A673 (cell line): ENCODE measurements around the gene RHOBTB3. TPM values are rescaled to one million over a fixed set of nuclear protein-coding genes. Genes with fewer than 3 reads are reported as not detected.

Source experiments
- BruUV-seq: library from RNA; stranded (reverse); fragments of 400-500 nt; replicated peaks from 2 replicates; lab custom pipeline; 2021; lab: Mats Ljungman, UMichigan
- CTCF ChIA-PET: fragments of 300-600 bp; sonication (Branson Sonifier 250); formaldehyde crosslinking; loops from one replicate; lab custom pipeline; 2022; ENCODE audit warnings: antibody characterized with exemption; lab: Charles Lee
- POLR2A ChIA-PET: fragments of 300-600 bp; sonication (Branson Sonifier 250); formaldehyde crosslinking; loops from one replicate; lab custom pipeline; 2022; ENCODE audit warnings: antibody characterized with exemption; ENCODE audit not compliant: low non-redundant PET; lab: Charles Lee
- DNase-seq: peaks from one replicate; pipeline ENCODE4 v3.0.0-alpha.2; 2015; ENCODE audit warnings: low spot score
- H3K27ac ChIP-seq: fragments of 200-600 bp; sonication (generic); 2 replicates; pipeline ENCODE4 v1.5.1; 2016; ENCODE audit warnings: mixed run types, low read depth, mild to moderate bottlenecking, mixed read lengths, antibody characterized with exemption, low read length; ENCODE audit not compliant: poor library complexity, severe bottlenecking
- H3K27me3 ChIP-seq: fragments of 200-600 bp; sonication (generic); replicated peaks from 2 replicates; pipeline ENCODE4 v1.6.1; 2017; ENCODE audit warnings: mixed run types, low read depth, mild to moderate bottlenecking, mixed read lengths, antibody characterized with exemption, low read length; ENCODE audit not compliant: insufficient read depth, poor library complexity
- H3K36me3 ChIP-seq: fragments of 200-600 bp; sonication (generic); 2 replicates; pipeline ENCODE4 v1.6.1; 2016; ENCODE audit warnings: mixed run types, mild to moderate bottlenecking, mixed read lengths, antibody characterized with exemption, low read length; ENCODE audit not compliant: insufficient read depth, poor library complexity, severe bottlenecking
- H3K4me1 ChIP-seq: fragments of 200-600 bp; sonication (generic); 2 replicates; pipeline ENCODE4 v1.6.1; 2017; ENCODE audit warnings: mixed run types, mild to moderate bottlenecking, mixed read lengths, antibody characterized with exemption, low read length; ENCODE audit not compliant: insufficient read depth, poor library complexity, severe bottlenecking
- H3K4me3 ChIP-seq: fragments of 200-600 bp; sonication (generic); 2 replicates; pipeline ENCODE4 v1.5.1; 2016; ENCODE audit warnings: low read depth, mixed run types, mild to moderate bottlenecking, mixed read lengths, low read length; ENCODE audit not compliant: poor library complexity, severe bottlenecking
- H3K9me3 ChIP-seq: fragments of 200-600 bp; sonication (generic); 2 replicates; pipeline ENCODE4 v1.6.1; 2016; ENCODE audit warnings: mixed run types, low read depth, mild to moderate bottlenecking, mixed read lengths, antibody characterized with exemption, low read length; ENCODE audit not compliant: poor library complexity, severe bottlenecking
- CTCF ChIP-seq: fragments of 300-800, 200-600 bp; sonication (generic); conservative IDR thresholded peaks from 2 replicates; pipeline ENCODE4 v1.5.1; 2017; ENCODE audit warnings: low read depth, mild to moderate bottlenecking, antibody characterized with exemption, low read length, moderate library complexity, mixed read lengths
- EZH2 ChIP-seq: fragments of 200-600 bp; sonication (generic); IDR thresholded peaks from 2 replicates; pipeline ENCODE4 v1.6.1; 2017; ENCODE audit warnings: borderline replicate concordance, low read depth, mild to moderate bottlenecking, mixed read lengths, antibody characterized with exemption, low read length; ENCODE audit not compliant: poor library complexity, severe bottlenecking
- intact Hi-C: fragments of 100-400 bp; cut with micrococcal nuclease; formaldehyde crosslinking; loops from one replicate; pipeline ENCODE4 v1.10.0; 2022; ENCODE audit not compliant: unreplicated experiment
- total RNA-seq: library from RNA; stranded (reverse); gene quantifications from 2 replicates; pipeline ENCODE4 v1.2.3, GENCODE V29; 2021

Gene RHOBTB3
- total RNA-seq, 1 experiment from 2014 or later: 29.6 TPM

- CTCF ChIA-PET: interaction anchor here (1.0 to 2.2 kb wide), 2 partner anchors 13 to 41 kb away, joined by 4 to 9 read pairs; no protein-coding TSS in a partner anchor
- TF ChIP-seq CTCF (no peak), EZH2 (no peak)
- Histone ChIP-seq H3K4me3 (peak overlapping the region; percentile 62), H3K36me3 (no peaks in the 10 kb centered on the region), H3K27ac (peak overlapping the region; percentile 70), H3K27me3 (no peaks in the 10 kb centered on the region), H3K9me3 (no peaks in the 10 kb centered on the region), H3K4me1 (peaks cover 26% of the 10 kb centered on the region)
- POLR2A ChIA-PET: interaction anchor here (0.6 kb wide), 1 partner anchor 840 kb away, joined by 4 read pairs; the partner anchor contains the start of gene CAST
- BruUV-seq: no TSS peak
- intact Hi-C loops: no loop called here
- peak; percentile 73 for DNase-seq
Observed at GRCh38 chr5:95822043-95822541, 91.0 kb downstream of the RHOBTB3 start.

- Histone ChIP-seq H3K4me1 (peaks cover 26% of the 10 kb centered on the region), H3K9me3 (no peaks in the 10 kb centered on the region), H3K27me3 (no peaks in the 10 kb centered on the region), H3K36me3 (no peaks in the 10 kb centered on the region), H3K27ac (peak within 1 kb of the TSS; percentile 70), H3K4me3 (peak within 1 kb of the TSS; percentile 62)
- DNase-seq: peak; percentile 84
- CTCF ChIA-PET: interaction anchor here (0.6 to 2.2 kb wide), 4 partner anchors 12 to 42 kb away, joined by 4 to 11 read pairs (median 7); no protein-coding TSS in a partner anchor
- intact Hi-C loops: no loop called here
- no peak for TF ChIP-seq EZH2
- no peak for TF ChIP-seq CTCF
- POLR2A ChIA-PET: interaction anchor here (0.6 kb wide), 1 partner anchor 840 kb away, joined by 4 read pairs; the partner anchor contains the start of gene CAST
- no TSS peak for BruUV-seq
Observed at GRCh38 chr5:95822542-95823181, 91.5 kb downstream of the RHOBTB3 start, which contains the start of gene GLRX. GLRX (minus strand) TSS chr5:95822726; CDS start chr5:95822662, 64 bp downstream.

- TF ChIP-seq EZH2: no peak
- TF ChIP-seq CTCF: no peak
- Histone ChIP-seq H3K27ac (peak overlapping the region; percentile 70), H3K4me1 (peaks cover 26% of the 10 kb centered on the region), H3K27me3 (no peaks in the 10 kb centered on the region), H3K9me3 (no peaks in the 10 kb centered on the region), H3K36me3 (no peaks in the 10 kb centered on the region), H3K4me3 (peak overlapping the region; percentile 62)
- ChIA-PET POLR2A (no interaction called here), CTCF (interaction anchor here (0.6 to 2.2 kb wide), 4 partner anchors 11 to 42 kb away, joined by 4 to 11 read pairs (median 7); no protein-coding TSS in a partner anchor)
- intact Hi-C loops: no loop called here
- DNase-seq: no peak
- BruUV-seq: no TSS peak
Observed at GRCh38 chr5:95823218-95823737, 92.1 kb downstream of the RHOBTB3 start.
